ENCODE measurements around the gene NAA60. TPM values are rescaled to one million over a fixed set of nuclear protein-coding genes. Genes with fewer than 3 reads are reported as not detected.
A peak's percentile ranks its signal among the peaks of the same experiment; 100 is the strongest.

The NAA60 gene
- total and polyA plus RNA-seq, 7 experiments from 2014 or later, result 38.7 to 63.7 (median 55.3) TPM

DNA sequence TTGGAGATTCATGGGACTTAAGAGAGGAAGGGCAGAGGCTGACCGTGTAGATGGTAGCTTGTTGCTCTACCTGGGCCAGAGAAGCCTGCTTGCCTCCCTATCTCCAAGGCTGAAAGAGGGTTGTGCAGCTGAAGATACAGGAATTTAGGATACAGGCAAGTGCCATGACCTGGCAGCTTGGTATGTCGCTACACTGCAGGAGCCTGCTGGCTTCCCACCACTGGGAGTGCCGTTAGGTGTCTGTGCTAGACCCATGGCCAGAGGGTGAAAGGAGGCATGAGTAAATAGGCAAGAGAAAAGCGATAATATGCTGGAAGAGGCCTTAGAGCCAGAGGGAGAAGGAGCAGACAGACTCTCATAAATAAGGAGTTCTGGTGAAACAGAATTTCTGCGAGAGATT lies 10.6 kb downstream of the NAA60 start:
- Histone ChIP-seq H3K4me3 (ENCODE audit: low read length) (no peak overlapping the region), H3K36me3 (ENCODE audit: control insufficient read depth in 2 of 3, insufficient read depth in 3 of 3, low read length in 3 of 3) (peaks cover 0 to 2% (median 0%) of the 10 kb centered on the region in 3 experiments), H3K27ac (ENCODE audit: low read depth, low read length) (no peak overlapping the region), H3K4me1 (ENCODE audit: control insufficient read depth in 2 of 2, insufficient read depth in 2 of 2, low read length in 2 of 2) (peaks cover 9 to 12% of the 10 kb centered on the region in 2 donors), H3K9me3 (ENCODE audit: control insufficient read depth in 2 of 3, low read length in 3 of 3) (no peaks in the 10 kb centered on the region), H3K27me3 (ENCODE audit: control insufficient read depth in 2 of 2, insufficient read depth in 2 of 2, low read length in 2 of 2) (no peaks in the 10 kb centered on the region)
- Mint-ChIP-seq H3K27ac (peak overlapping the region in 3 of 9 donors; percentile 47 to 57 (median 49)), H3K9me3 (peaks cover 0 to 3% (median 0%) of the 10 kb centered on the region in 11 donors), H3K27me3 (no peaks in the 10 kb centered on the region), H3K4me1 (peaks cover 7 to 26% (median 21%) of the 10 kb centered on the region in 7 donors), H3K4me3 (peak overlapping the region in 1 of 10 donors; percentile 39), H3K36me3 (peaks cover 0 to 21% (median 4%) of the 10 kb centered on the region in 5 donors)
- no peak for ATAC-seq
- ChIA-PET CTCF (interaction anchor here (0.6 kb wide), 1 partner anchor 171 kb away, joined by 4 read pairs; no protein-coding TSS in a partner anchor), POLR2A (no interaction called here)
- intact Hi-C loops (cut with micrococcal nuclease), result no loop called here
- DNase-seq, result no peak

DNA sequence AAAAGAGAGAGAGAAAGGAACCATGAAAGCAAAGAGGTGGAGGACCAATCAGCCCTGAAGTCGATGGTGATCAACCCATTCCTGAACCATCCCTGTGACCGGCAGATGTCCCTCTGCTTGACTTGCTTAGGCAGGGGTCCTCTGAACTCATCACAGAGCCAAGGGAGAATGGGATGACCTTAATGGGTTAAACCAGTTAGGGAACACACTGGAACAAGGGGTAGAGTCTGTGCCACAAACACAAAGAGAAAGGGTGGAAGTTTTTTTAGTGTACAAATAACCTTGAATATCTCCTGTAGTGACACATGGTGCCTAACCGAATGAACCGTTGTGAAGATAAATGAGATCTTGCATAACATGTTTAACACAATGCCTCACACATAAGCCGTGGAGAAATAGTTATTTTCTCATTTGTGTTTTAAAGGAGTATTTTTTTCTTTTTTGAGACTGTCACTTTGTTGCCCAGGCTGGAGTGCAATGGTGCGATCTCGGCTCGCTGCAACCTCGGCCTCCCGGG lies 11.2 kb downstream of the NAA60 start:
- H3K4me3 Mint-ChIP-seq, result peak overlapping the region in 4 of 10 donors; percentile 1 to 39 (median 14)
- ChIA-PET POLR2A (interaction anchor here (1.0 kb wide), 1 partner anchor 53 kb away, joined by 3 read pairs; no protein-coding TSS in a partner anchor), CTCF (interaction anchor here (0.6 kb wide), 1 partner anchor 172 kb away, joined by 4 read pairs; no protein-coding TSS in a partner anchor)

DNA sequence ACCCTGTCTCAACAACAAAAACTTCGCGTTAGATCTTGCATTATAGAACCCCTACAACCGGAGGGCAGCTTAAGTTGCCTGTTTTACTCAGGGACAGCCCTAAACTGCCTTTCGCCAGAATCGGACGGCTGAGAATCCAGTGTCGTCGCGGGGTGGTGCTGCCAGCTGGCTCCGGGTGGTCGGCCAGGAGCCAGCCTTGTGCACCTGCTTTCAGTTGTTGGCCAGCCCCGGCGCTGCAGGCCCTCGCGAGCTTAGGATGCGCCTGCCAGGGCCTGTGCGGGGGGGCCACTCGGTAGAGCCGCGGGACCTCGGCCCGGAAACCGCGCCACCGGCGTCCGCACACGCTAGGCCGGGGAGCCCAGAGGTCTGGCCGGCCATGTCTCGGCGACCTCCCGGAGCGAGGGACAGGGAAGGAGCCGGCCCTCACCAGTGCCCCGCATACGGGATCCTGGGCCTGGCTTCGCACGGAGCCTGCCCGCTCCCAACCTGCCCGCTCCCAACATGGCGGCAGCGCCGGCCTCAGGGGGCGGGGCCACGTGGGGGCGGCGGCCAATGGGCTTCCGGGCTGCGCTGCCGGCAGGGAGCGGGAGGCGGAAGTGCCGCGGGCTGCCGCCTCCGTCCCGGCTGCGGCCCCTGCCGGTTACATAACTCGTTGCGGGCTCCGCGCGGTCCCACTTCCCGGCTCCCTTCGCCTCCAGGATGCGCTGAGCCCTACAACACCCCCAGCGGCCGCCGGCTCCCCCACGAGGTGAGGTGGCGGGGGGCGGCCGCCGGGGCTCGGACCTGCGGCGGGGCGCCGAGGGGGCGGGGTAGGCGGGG lies 14.2 kb downstream of the NAA60 start:
- ATAC-seq (peak; percentile 96), DNase-seq (peak; percentile 87 to 95 (median 93))
- Histone ChIP-seq H3K4me1 (ENCODE audit: control insufficient read depth in 2 of 2, insufficient read depth in 2 of 2, low read length in 2 of 2) (peaks cover 37 to 45% of the 10 kb centered on the region in 2 donors), H3K36me3 (ENCODE audit: control insufficient read depth in 2 of 3, insufficient read depth in 3 of 3, low read length in 3 of 3) (no peaks in the 10 kb centered on the region), H3K4me3 (ENCODE audit: low read length) (peak overlapping the region; percentile 84), H3K9me3 (ENCODE audit: control insufficient read depth in 2 of 3, low read length in 3 of 3) (no peaks in the 10 kb centered on the region), H3K27ac (ENCODE audit: low read depth, low read length) (peak overlapping the region; percentile 96), H3K27me3 (ENCODE audit: control insufficient read depth in 2 of 2, insufficient read depth in 2 of 2, low read length in 2 of 2) (no peaks in the 10 kb centered on the region)
- ChIA-PET CTCF (interaction anchor here (0.5 to 1.1 kb wide), 4 partner anchors 14 to 64 kb away, joined by 3 to 8 read pairs (median 4); partner anchors contain the start of genes NAA60 and ZNF597), POLR2A (interaction anchor here (0.6 to 2.0 kb wide), 21 partner anchors 9 to 381 kb away, joined by 3 to 24 read pairs (median 4); partner anchors contain the start of genes CLUAP1, NAA60, ZNF174 and ZNF213)
- peak overlapping the region; percentile 78 to 88 (median 86) for H3K4me3 Mint-ChIP-seq
- intact Hi-C loops (cut with micrococcal nuclease), result loop anchor here (1.0 to 5.0 kb wide), 15 partner anchors 13 to 323 kb away; partner anchors contain the start of genes TIGD7 (in 2 of the 2), ZNF263 (in 2 of the 2), ZNF75A (in 2 of the 2) and NAA60 (in 1 of the 2)
- no peaks in the 10 kb centered on the region for H3K27me3 Mint-ChIP-seq
- H3K36me3 Mint-ChIP-seq, result peaks cover 0 to 7% (median 0%) of the 10 kb centered on the region in 5 donors
- H3K4me1 Mint-ChIP-seq, result peaks cover 33 to 57% (median 48%) of the 10 kb centered on the region in 7 donors
- H3K9me3 Mint-ChIP-seq, result peaks cover 0 to 1% (median 0%) of the 10 kb centered on the region in 11 donors
- peak overlapping the region; percentile 74 to 94 (median 88) for H3K27ac Mint-ChIP-seq

More for the DNA sequence above, 11.2 kb downstream of the NAA60 start:
- Histone ChIP-seq H3K36me3 (ENCODE audit: control insufficient read depth in 2 of 3, insufficient read depth in 3 of 3, low read length in 3 of 3) (peaks cover 0 to 2% (median 0%) of the 10 kb centered on the region in 3 experiments), H3K9me3 (ENCODE audit: control insufficient read depth in 2 of 3, low read length in 3 of 3) (no peaks in the 10 kb centered on the region), H3K4me1 (ENCODE audit: control insufficient read depth in 2 of 2, insufficient read depth in 2 of 2, low read length in 2 of 2) (peaks cover 15 to 18% of the 10 kb centered on the region in 2 donors), H3K27ac (ENCODE audit: low read depth, low read length) (no peak overlapping the region), H3K4me3 (ENCODE audit: low read length) (no peak overlapping the region), H3K27me3 (ENCODE audit: control insufficient read depth in 2 of 2, insufficient read depth in 2 of 2, low read length in 2 of 2) (no peaks in the 10 kb centered on the region)
- peaks cover 0 to 16% (median 3%) of the 10 kb centered on the region in 5 donors for H3K36me3 Mint-ChIP-seq
- peaks cover 13 to 32% (median 27%) of the 10 kb centered on the region in 7 donors for H3K4me1 Mint-ChIP-seq
- H3K9me3 Mint-ChIP-seq, result peaks cover 0 to 2% (median 0%) of the 10 kb centered on the region in 11 donors
- DNase-seq, result no peak
- H3K27ac Mint-ChIP-seq, result peak overlapping the region in 4 of 9 donors; percentile 21 to 59 (median 51)
- H3K27me3 Mint-ChIP-seq, result no peaks in the 10 kb centered on the region
- ATAC-seq, result no peak
- intact Hi-C loops (cut with micrococcal nuclease), result loop anchor here (5.0 kb wide), 5 partner anchors 147 to 297 kb away; partner anchors contain the start of genes TIGD7 (in 1 of the 2), ZNF200 (in 1 of the 2) and ZNF75A (in 1 of the 2)

DNA sequence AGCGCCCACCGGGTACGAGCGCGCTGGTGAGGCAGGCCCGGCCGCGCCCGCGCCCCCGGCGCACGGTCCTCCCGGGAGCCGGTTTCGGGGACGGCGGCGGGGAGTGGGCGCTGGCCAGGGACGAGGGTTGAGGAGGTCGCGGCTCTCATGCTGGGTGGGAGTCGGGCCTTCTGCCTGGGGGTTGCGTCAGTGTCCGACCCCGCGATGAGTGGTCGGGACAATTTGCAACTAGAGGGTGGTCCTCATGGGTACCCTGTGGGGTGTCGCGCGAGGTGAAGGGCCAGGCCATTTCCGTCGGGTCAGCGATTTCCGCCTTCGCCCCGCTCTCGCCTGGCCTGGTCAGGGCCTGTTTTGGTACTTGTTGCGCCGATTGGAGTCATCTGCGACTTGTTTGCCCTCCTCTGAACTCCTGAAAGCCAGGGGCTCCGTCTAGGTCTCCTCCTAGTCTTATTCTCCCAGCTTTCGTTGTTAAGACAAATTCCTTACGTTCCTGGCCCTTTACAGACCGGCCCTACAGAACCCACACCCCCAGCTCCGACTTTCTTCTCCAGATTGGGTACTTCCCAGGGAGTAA lies 14.9 kb downstream of the NAA60 start:
- Histone ChIP-seq H3K9me3 (ENCODE audit: control insufficient read depth in 2 of 3, low read length in 3 of 3) (no peaks in the 10 kb centered on the region), H3K4me3 (ENCODE audit: low read length) (peak overlapping the region; percentile 84), H3K4me1 (ENCODE audit: control insufficient read depth in 2 of 2, insufficient read depth in 2 of 2, low read length in 2 of 2) (peaks cover 40 to 46% of the 10 kb centered on the region in 2 donors), H3K27ac (ENCODE audit: low read depth, low read length) (peak overlapping the region; percentile 96), H3K27me3 (ENCODE audit: control insufficient read depth in 2 of 2, insufficient read depth in 2 of 2, low read length in 2 of 2) (no peaks in the 10 kb centered on the region), H3K36me3 (ENCODE audit: control insufficient read depth in 2 of 3, insufficient read depth in 3 of 3, low read length in 3 of 3) (no peaks in the 10 kb centered on the region)
- POLR2A ChIA-PET, result interaction anchor here (1.5 kb wide), 1 partner anchor 324 kb away, joined by 3 read pairs; the partner anchor contains the start of gene ZNF213
- Mint-ChIP-seq H3K9me3 (peaks cover 0 to 1% (median 0%) of the 10 kb centered on the region in 11 donors), H3K4me3 (peak overlapping the region; percentile 74 to 97 (median 90)), H3K27me3 (no peaks in the 10 kb centered on the region), H3K27ac (peak overlapping the region; percentile 62 to 97 (median 90)), H3K4me1 (peaks cover 35 to 59% (median 51%) of the 10 kb centered on the region in 7 donors), H3K36me3 (peaks cover 0 to 7% (median 0%) of the 10 kb centered on the region in 5 donors)
- CTCF ChIA-PET, result interaction anchor here (1.0 kb wide), 1 partner anchor 311 kb away, joined by 4 read pairs; no protein-coding TSS in a partner anchor
- peak in 1 of 9 donors; percentile 11 for DNase-seq
- no peak for ATAC-seq
- intact Hi-C loops (cut with micrococcal nuclease), result loop anchor here (1.0 to 5.0 kb wide), 6 partner anchors 42 to 301 kb away; partner anchors contain the start of genes TIGD7 (in 1 of the 2), ZNF200 (in 1 of the 2) and ZNF75A (in 1 of the 2)

DNA sequence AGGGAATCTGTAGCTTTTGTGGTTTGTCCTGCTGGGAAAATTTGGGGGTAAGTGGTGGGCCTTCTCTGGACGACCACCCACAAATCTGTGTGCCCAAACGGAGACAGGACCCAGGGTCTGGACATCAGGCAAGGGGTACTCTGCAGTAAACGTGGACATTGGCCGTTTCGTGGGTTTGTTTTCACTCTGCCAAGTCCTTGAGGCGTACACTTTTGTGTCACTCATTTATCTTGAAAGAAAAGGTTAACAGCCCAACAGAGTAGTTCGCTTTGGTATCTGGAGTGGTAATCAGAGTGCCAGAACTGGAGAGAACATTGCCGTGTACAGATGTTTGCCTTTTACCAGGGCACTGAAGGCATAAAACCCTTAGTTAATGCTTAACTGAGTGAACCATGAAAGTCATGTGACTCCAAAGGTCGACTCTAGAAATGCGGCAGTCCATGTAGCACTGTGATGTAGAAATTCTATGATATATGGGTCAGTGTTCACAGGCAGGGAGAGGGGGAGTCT lies 15.4 kb downstream of the NAA60 start:
- H3K27ac ChIP-seq (ENCODE audit: low read depth, low read length), result peak overlapping the region; percentile 96
- H3K36me3 ChIP-seq (ENCODE audit: control insufficient read depth in 2 of 3, insufficient read depth in 3 of 3, low read length in 3 of 3), result no peaks in the 10 kb centered on the region
- no peak for ATAC-seq
- no peaks in the 10 kb centered on the region for H3K27me3 ChIP-seq (ENCODE audit: control insufficient read depth in 2 of 2, insufficient read depth in 2 of 2, low read length in 2 of 2)
- Mint-ChIP-seq H3K4me3 (peak overlapping the region; percentile 74 to 97 (median 90)), H3K9me3 (peaks cover 0 to 1% (median 0%) of the 10 kb centered on the region in 11 donors), H3K27me3 (no peaks in the 10 kb centered on the region), H3K4me1 (peaks cover 37 to 64% (median 55%) of the 10 kb centered on the region in 7 donors), H3K27ac (peak overlapping the region; percentile 62 to 97 (median 90)), H3K36me3 (peaks cover 0 to 7% (median 0%) of the 10 kb centered on the region in 5 donors)
- CTCF ChIA-PET, result interaction anchor here (1.0 to 1.7 kb wide), 2 partner anchors 312 to 327 kb away, joined by 4 to 6 read pairs; no protein-coding TSS in a partner anchor
- intact Hi-C loops (cut with micrococcal nuclease), result loop anchor here (1.0 to 5.0 kb wide), 7 partner anchors 41 to 302 kb away; partner anchors contain the start of genes TIGD7 (in 1 of the 2), ZNF174 (in 1 of the 2), ZNF200 (in 1 of the 2) and ZNF75A (in 1 of the 2)
- H3K4me3 ChIP-seq (ENCODE audit: low read length), result peak overlapping the region; percentile 84
- POLR2A ChIA-PET, result interaction anchor here (1.5 kb wide), 1 partner anchor 324 kb away, joined by 3 read pairs; the partner anchor contains the start of gene ZNF213
- H3K9me3 ChIP-seq (ENCODE audit: control insufficient read depth in 2 of 3, low read length in 3 of 3), result no peaks in the 10 kb centered on the region
- peaks cover 44 to 46% of the 10 kb centered on the region in 2 donors for H3K4me1 ChIP-seq (ENCODE audit: control insufficient read depth in 2 of 2, insufficient read depth in 2 of 2, low read length in 2 of 2)
- DNase-seq, result peak in 6 of 9 donors; percentile 5 to 27 (median 18)

Data from naive thymus-derived CD4-positive, alpha-beta T cell (primary cell).